ENCODE measurements around the gene MPP3. TPM values are rescaled to one million over a fixed set of nuclear protein-coding genes. Genes with fewer than 3 reads are reported as not detected.

MPP3 gene
- total RNA-seq, 1 donor from 2014 or later = 6.1 TPM

- Histone ChIP-seq H3K27ac (no peak overlapping the region), H3K4me1 (peaks cover 7% of the 10 kb centered on the region), H2AFZ (replicated peaks) (peak overlapping the region; percentile 88), H3K4me3 (peak overlapping the region; percentile 16), H3F3A (ENCODE audit: low read depth) (peaks cover 4% of the 10 kb centered on the region), H3K27me3 (peaks cover 26% of the 10 kb centered on the region), H4K20me1 (ENCODE audit: low read depth) (no peaks in the 10 kb centered on the region), H3K4me2 (peak overlapping the region; percentile 63), H3K79me2 (ENCODE audit: low read depth) (no peaks in the 10 kb centered on the region), H3K36me3 (no peaks in the 10 kb centered on the region), H3K9ac (no peak overlapping the region), H3K9me3 (ENCODE audit: low read depth) (no peaks in the 10 kb centered on the region)
- Mint-ChIP-seq H3K36me3 (no peaks in the 10 kb centered on the region), H3K9me3 (no peaks in the 10 kb centered on the region), H3K4me3 (no peak overlapping the region), H3K27me3 (ENCODE audit: insufficient read depth, low read depth) (peaks cover 19% of the 10 kb centered on the region), H3K27ac (no peak overlapping the region), H3K4me1 (peaks cover 27% of the 10 kb centered on the region)
- TF ChIP-seq CTCF (IDR thresholded peaks at IDR 0.05) (no peak), EZH2 (IDR thresholded peaks at IDR 0.05) (no peak), EZH2phosphoT487 (IDR thresholded peaks at IDR 0.05) (no peak)
- no peak for DNase-seq (ENCODE audit: low spot score)
These were observed 78.0 kb downstream of the MPP3 start for GRCh38 chr17:43754947-43755346.

- H3K27me3 ChIP-seq = peaks cover 26% of the 10 kb centered on the region
These were observed 79.3 kb downstream of the MPP3 start for GRCh38 chr17:43753493-43754129.

More at GRCh38 chr17:43753493-43754129, 79.3 kb downstream of the MPP3 start:
- Histone ChIP-seq H3K9me3 (ENCODE audit: low read depth) (no peaks in the 10 kb centered on the region), H3K79me2 (ENCODE audit: low read depth) (no peaks in the 10 kb centered on the region), H3K4me1 (no peaks in the 10 kb centered on the region), H3K4me2 (no peak overlapping the region), H3K4me3 (no peak overlapping the region), H3K27ac (no peak overlapping the region), H2AFZ (replicated peaks) (no peak overlapping the region), H3K9ac (no peak overlapping the region), H3K36me3 (no peaks in the 10 kb centered on the region), H3F3A (ENCODE audit: low read depth) (no peaks in the 10 kb centered on the region), H4K20me1 (ENCODE audit: low read depth) (no peaks in the 10 kb centered on the region)
- Mint-ChIP-seq H3K9me3 (no peaks in the 10 kb centered on the region), H3K4me1 (peaks cover 16% of the 10 kb centered on the region), H3K27ac (no peak overlapping the region), H3K36me3 (no peaks in the 10 kb centered on the region), H3K27me3 (ENCODE audit: insufficient read depth, low read depth) (peaks cover 20% of the 10 kb centered on the region), H3K4me3 (no peak overlapping the region)
- DNase-seq (ENCODE audit: low spot score) = no peak
- TF ChIP-seq CTCF (IDR thresholded peaks at IDR 0.05) (no peak), EZH2phosphoT487 (IDR thresholded peaks at IDR 0.05) (no peak), EZH2 (IDR thresholded peaks at IDR 0.05) (no peak)

Other genes starting within 250 kb of the MPP3 start
- 0.59 TPM in 1 of 2 replicates, not detected in the other for gene MEOX1, start 171.2 kb downstream of the MPP3 start, total RNA-seq (ENCODE audit: low replicate concordance)
- gene SOST, start 74.4 kb downstream of the MPP3 start, total RNA-seq (ENCODE audit: low replicate concordance) = 0.06 TPM in 1 of 2 replicates, not detected in the other
- 18.2 and 20.8 TPM in 2 replicates for gene DUSP3, start 54.2 kb downstream of the MPP3 start, total RNA-seq (ENCODE audit: low replicate concordance)
- gene CFAP97D1, start 52.7 kb downstream of the MPP3 start, total RNA-seq (ENCODE audit: low replicate concordance) = not detected in 2 replicates
- not detected in 2 replicates for gene CD300LG, start 14.0 kb upstream of the MPP3 start, total RNA-seq (ENCODE audit: low replicate concordance)
- 7.8 and 24.5 TPM in 2 replicates for gene MPP2, start 74.4 kb upstream of the MPP3 start, total RNA-seq (ENCODE audit: low replicate concordance)
- not detected in 2 replicates for gene PPY, start 109.3 kb upstream of the MPP3 start, total RNA-seq (ENCODE audit: low replicate concordance)
- 0.40 TPM in 1 of 2 replicates, not detected in the other for gene PYY, start 120.8 kb upstream of the MPP3 start, total RNA-seq (ENCODE audit: low replicate concordance)
- gene NAGS, start 171.5 kb upstream of the MPP3 start, total RNA-seq (ENCODE audit: low replicate concordance) = 1.8 and 2.2 TPM in 2 replicates
- 33.8 and 55.9 TPM in 2 replicates for gene TMEM101, start 181.8 kb upstream of the MPP3 start, total RNA-seq (ENCODE audit: low replicate concordance)
- 69.6 and 76.7 TPM in 2 replicates for gene LSM12, start 233.5 kb upstream of the MPP3 start, total RNA-seq (ENCODE audit: low replicate concordance)
- gene G6PC3, start 237.6 kb upstream of the MPP3 start, total RNA-seq (ENCODE audit: low replicate concordance) = 16.6 and 55.1 TPM in 2 replicates

Measured in neural progenitor cell (in vitro differentiated cells).